ENCODE data around the gene OLFML1.

OLFML1 gene

GRCh38 chr11:7558046-7558445 is 72.7 kb downstream of the OLFML1 start:
- no peak overlapping the region for H3K27ac ChIP-seq
- TF ChIP-seq ZFX (IDR thresholded peaks at IDR 0.05; ENCODE audit: borderline replicate concordance) (no peak), CTCF (IDR thresholded peaks at IDR 0.05) (no peak)

GRCh38 chr11:7559398-7560283 is 74.3 kb downstream of the OLFML1 start:
- H3K27ac ChIP-seq = no peak overlapping the region
- TF ChIP-seq CTCF (IDR thresholded peaks at IDR 0.05) (no peak), ZFX (IDR thresholded peaks at IDR 0.05; ENCODE audit: borderline replicate concordance) (no peak)
